ENCODE data around the gene DRAM1.

DNA sequence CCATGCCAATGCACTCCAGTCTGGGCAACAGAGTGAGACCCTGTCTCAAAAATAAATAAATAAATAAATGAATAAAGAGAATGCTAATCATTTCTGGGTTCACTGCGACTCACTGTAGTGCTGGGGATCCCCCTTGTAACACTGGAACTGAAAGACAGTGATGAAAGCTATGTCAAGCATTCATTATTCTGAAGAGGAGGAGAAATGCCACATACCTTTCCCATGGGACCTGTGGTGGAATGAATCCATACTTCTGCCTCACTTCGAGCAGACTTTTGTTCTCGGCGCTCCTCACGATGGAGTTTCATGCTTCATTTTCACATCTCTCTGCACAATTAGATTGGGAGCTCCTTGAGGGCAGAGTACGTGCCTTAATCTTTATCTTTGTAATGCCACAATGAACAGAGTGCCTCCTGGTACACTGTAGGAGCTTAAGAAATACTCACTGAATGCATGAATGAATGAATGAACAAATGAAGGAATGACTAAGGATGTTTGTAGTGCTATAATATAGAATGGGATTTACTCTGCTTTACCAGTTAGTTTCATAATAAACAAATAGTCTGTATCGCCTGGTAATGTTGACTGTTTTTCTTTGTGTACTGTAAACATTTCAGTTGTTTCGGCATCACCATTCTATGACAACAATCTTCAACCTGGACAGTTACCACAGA is 45.8 kb downstream of the DRAM1 start:
- TF ChIP-seq, protein P1, sequence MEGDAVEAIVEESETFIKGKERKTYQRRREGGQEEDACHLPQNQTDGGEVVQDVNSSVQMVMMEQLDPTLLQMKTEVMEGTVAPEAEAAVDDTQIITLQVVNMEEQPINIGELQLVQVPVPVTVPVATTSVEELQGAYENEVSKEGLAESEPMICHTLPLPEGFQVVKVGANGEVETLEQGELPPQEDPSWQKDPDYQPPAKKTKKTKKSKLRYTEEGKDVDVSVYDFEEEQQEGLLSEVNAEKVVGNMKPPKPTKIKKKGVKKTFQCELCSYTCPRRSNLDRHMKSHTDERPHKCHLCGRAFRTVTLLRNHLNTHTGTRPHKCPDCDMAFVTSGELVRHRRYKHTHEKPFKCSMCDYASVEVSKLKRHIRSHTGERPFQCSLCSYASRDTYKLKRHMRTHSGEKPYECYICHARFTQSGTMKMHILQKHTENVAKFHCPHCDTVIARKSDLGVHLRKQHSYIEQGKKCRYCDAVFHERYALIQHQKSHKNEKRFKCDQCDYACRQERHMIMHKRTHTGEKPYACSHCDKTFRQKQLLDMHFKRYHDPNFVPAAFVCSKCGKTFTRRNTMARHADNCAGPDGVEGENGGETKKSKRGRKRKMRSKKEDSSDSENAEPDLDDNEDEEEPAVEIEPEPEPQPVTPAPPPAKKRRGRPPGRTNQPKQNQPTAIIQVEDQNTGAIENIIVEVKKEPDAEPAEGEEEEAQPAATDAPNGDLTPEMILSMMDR (IDR thresholded peaks at IDR 0.05) = no peak
- TF ChIP-seq CHD2 (IDR thresholded peaks at IDR 0.05; ENCODE audit: low read length, partially characterized antibody) (no peak), TEAD4 (IDR thresholded peaks at IDR 0.05; ENCODE audit: borderline replicate concordance, insufficient read depth) (no peak), EP300 (IDR thresholded peaks at IDR 0.05; ENCODE audit: borderline replicate concordance in 1 of 2, low read depth in 1 of 2, low read length in 1 of 2) (no peak), ELF1 (IDR thresholded peaks at IDR 0.05) (no peak), MXI1 (IDR thresholded peaks at IDR 0.05; ENCODE audit: low read depth, low read length) (no peak)

Measured in SK-N-SH (cell line).